Measurements from ENCODE around the gene TMEM178B.

GRCh38 chr7:141461924-141462323, 388.1 kb downstream of the TMEM178B start:
- no peak for TF ChIP-seq CTCF (conservative IDR thresholded peaks at IDR 0.05 in 1 of 2, IDR thresholded peaks at IDR 0.05 in 1 of 2; ENCODE audit: extremely low read depth in 1 of 2, insufficient read depth in 1 of 2, low read depth in 1 of 2, low read length in 2 of 2)
- no peak for TF ChIP-seq EZH2 (IDR thresholded peaks at IDR 0.05; ENCODE audit: borderline replicate concordance, low read length)
